K562 (cell line): Measurements from ENCODE around the gene NBEAL1. TPM values are rescaled to one million over a fixed set of nuclear protein-coding genes. Genes with fewer than 3 reads are reported as not detected.

Source experiments
- ATAC-seq: fragments of 200-7000 bp; cut with Tn5 transposase; 3 replicates; pipeline ENCODE4 v1.9.1; 2020; ENCODE audit warnings: moderate library complexity
- BruUV-seq: library from RNA; stranded (reverse); fragments of 400-500 nt; replicated peaks from 2 replicates; lab custom pipeline; 2021; lab: Mats Ljungman, UMichigan
- CTCF ChIA-PET: fragments of 300-600 bp; formaldehyde crosslinking; extraction: SDS; loops from one replicate; lab custom pipeline; 2021; ENCODE audit warnings: low intra/inter-chr PET ratio; lab: Yijun Ruan, JAX
- POLR2A ChIA-PET: fragments of 300-600, 350-650 bp; sonication (Branson Sonifier 250); formaldehyde crosslinking; extraction: SDS; loops from one replicate; lab custom pipeline; 2021; ENCODE audit warnings: antibody characterized with exemption, inconsistent platforms; lab: Yijun Ruan, JAX
- DNase-seq, 4 experiments: peaks; one replicate each; pipeline versions ENCODE4 v3.0.0 to v3.0.0-alpha.2; 2011 to 2018; ENCODE audit warnings: low spot score in 3 of 4, mixed read lengths in 3 of 4; ENCODE audit errors: extremely low read depth in 1 of 4
- FAIRE-seq: peaks from 2 replicates; lab custom pipeline; 2011; peaks lifted over from hg19 to GRCh38; lab: Jason Lieb, UNC
- H2AFZ ChIP-seq: 2 replicates; pipeline ENCODE4 v1.6.0; 2011; ENCODE audit warnings: low read depth, low read length, control low read depth, inconsistent platforms
- H3K27ac ChIP-seq: fragments of 200-600 bp; 3 replicates; pipeline ENCODE4 v1.8.0; 2011; ENCODE audit warnings: low read depth, mild to moderate bottlenecking, control low read depth, inconsistent platforms, low read length, moderate library complexity, mixed read lengths; ENCODE audit errors: extremely low read depth
- H3K27me3 ChIP-seq, 2 experiments: fragments of 300-600 bp in 1 of 2; 2 replicates in 1 of 2; 3 replicates in 1 of 2; pipeline versions ENCODE4 v1.6.0 to v1.8.0; 2011; ENCODE audit warnings: inconsistent platforms in 2 of 2, low read length in 2 of 2, mild to moderate bottlenecking in 1 of 2, mixed read lengths in 1 of 2, moderate library complexity in 1 of 2; ENCODE audit not compliant: control insufficient read depth in 2 of 2, insufficient read depth in 2 of 2
- H3K36me3 ChIP-seq: fragments of 300-600 bp; 3 replicates; pipeline ENCODE4 v1.8.0; 2011; ENCODE audit warnings: mild to moderate bottlenecking, low read length, inconsistent platforms; ENCODE audit not compliant: control insufficient read depth, insufficient read depth
- H3K4me1 ChIP-seq, 2 experiments: fragments of 200-600 bp in 1 of 2; replicated peaks in 1 of 2; 2 replicates in 1 of 2; 3 replicates in 1 of 2; pipeline versions ENCODE4 v1.5.1 to v1.8.0; 2011; ENCODE audit warnings: inconsistent platforms in 2 of 2, low read length in 2 of 2, mild to moderate bottlenecking in 1 of 2, mixed read lengths in 1 of 2, moderate library complexity in 1 of 2; ENCODE audit not compliant: control insufficient read depth in 2 of 2, insufficient read depth in 2 of 2
- H3K4me2 ChIP-seq: 2 replicates; pipeline ENCODE4 v1.6.1; 2011; ENCODE audit warnings: low read length, control low read depth, inconsistent platforms, mixed read lengths; ENCODE audit not compliant: insufficient read depth
- H3K4me3 ChIP-seq: fragments of 200-600 bp; sonication (generic), shearing (Covaris generic); 2 replicates; pipeline ENCODE4 v1.5.1; 2016; ENCODE audit warnings: control low read depth, inconsistent platforms
- H3K79me2 ChIP-seq: fragments of 200-600 bp; 3 replicates; pipeline ENCODE4 v1.8.0; 2011; ENCODE audit warnings: low read length, inconsistent platforms; ENCODE audit not compliant: control insufficient read depth, insufficient read depth
- H3K9ac ChIP-seq, 2 experiments: 2 replicates each; pipeline versions ENCODE4 v1.6.0 to v1.6.1; 2011; ENCODE audit warnings: low read depth in 2 of 2, low read length in 2 of 2, control low read depth in 1 of 2, inconsistent platforms in 1 of 2, mild to moderate bottlenecking in 1 of 2, mixed read lengths in 1 of 2; ENCODE audit not compliant: insufficient read depth in 1 of 2
- H3K9me1 ChIP-seq: one replicate; pipeline ENCODE4 v1.6.0; 2011; ENCODE audit warnings: inconsistent platforms, mild to moderate bottlenecking, low read length, moderate library complexity; ENCODE audit not compliant: control insufficient read depth, insufficient read depth
- H3K9me3 ChIP-seq: replicated peaks from 2 replicates; pipeline ENCODE4 v1.5.1; 2011; ENCODE audit warnings: low read depth, low read length, inconsistent platforms; ENCODE audit not compliant: control insufficient read depth, insufficient read depth
- H4K20me1 ChIP-seq: replicated peaks from 2 replicates; pipeline ENCODE4 v1.6.1; 2011; ENCODE audit warnings: low read length, inconsistent platforms, mixed read lengths; ENCODE audit not compliant: control insufficient read depth, insufficient read depth
- ESRRA ChIP-seq: fragments of 450-650 bp; IDR thresholded peaks from 2 replicates; pipeline ENCODE4 v1.6.1; 2014; ENCODE audit warnings: low read depth, mild to moderate bottlenecking, moderate library complexity, borderline replicate concordance
- MCM2 ChIP-seq: fragments of 450-650 bp; IDR thresholded peaks from 2 replicates; pipeline ENCODE4 v1.6.1; 2017; ENCODE audit warnings: low read depth, mild to moderate bottlenecking
- POU5F1 ChIP-seq: fragments of 150-350 bp; IDR thresholded peaks from 2 replicates; pipeline ENCODE4 v1.6.1; 2014; ENCODE audit warnings: borderline replicate concordance, low read length, low read depth, mild to moderate bottlenecking; ENCODE audit not compliant: partially characterized antibody
- RREB1 ChIP-seq: fragments of 250-450 bp; sonication (Bioruptor Pico); IDR thresholded peaks from 2 replicates; pipeline ENCODE4 v1.4.0; 2020
- in situ Hi-C: fragments of 300-500 bp; cut with MboI; formaldehyde crosslinking; loops from 4 replicates; pipeline ENCODE4 v1.15.0; 2018; ENCODE audit warnings: inconsistent platforms, mixed read lengths
- intact Hi-C: fragments of 100-400 bp; cut with micrococcal nuclease; formaldehyde crosslinking; loops from 2 replicates; pipeline ENCODE4 v1.14.2; 2022
- polyA plus RNA-seq, 8 experiments: library from polyadenylated mRNA; depleted of rRNA in 4 of 8; stranded (reverse) in 5 of 8; unstranded in 3 of 8; fragments of >200 nt; fragmentation: Nextera tagmentation in 2 of 8; fragmentation: Illumina TruSeq in 1 of 8; extraction: Ambion mirVana in 2 of 8; extraction: Trizol in 1 of 8; gene quantifications; 2 replicates each; pipeline versions ENCODE4 v1.2.1 to v1.2.3, GENCODE V29; 2011 to 2014; ENCODE audit warnings: inconsistent platforms in 1 of 8, missing spikeins in 1 of 8
- total RNA-seq, 7 experiments: library from RNA; depleted of rRNA in 6 of 7; stranded (reverse); fragments of >200 nt in 6 of 7; fragmentation: Illumina TruSeq in 2 of 7; extraction: Trizol in 2 of 7; gene quantifications; 2 replicates each; pipeline versions ENCODE4 v1.2.1 to v1.2.3, GENCODE V29; 2011 to 2021; ENCODE audit warnings: low replicate concordance in 1 of 7

Gene NBEAL1
- total and polyA plus RNA-seq, 9 of the 15 experiments (the other 6 are each of a cell fraction or from before 2014, with no cell fraction given): 2.1 to 13.5 (median 7.3) TPM

- CTCF ChIA-PET: no interaction called here
Observed at GRCh38 chr2:203072371-203072770, 57.7 kb downstream of the NBEAL1 start.

More at GRCh38 chr2:203072371-203072770, 57.7 kb downstream of the NBEAL1 start:
- no peaks in the 10 kb centered on the region for H3K79me2 ChIP-seq
- no peak overlapping the region for H2AFZ ChIP-seq
- H3K4me3 ChIP-seq: no peak overlapping the region
- H3K27ac ChIP-seq: no peak overlapping the region
- intact Hi-C loops (no loop called here), in situ Hi-C loops (no loop called here)
- BruUV-seq: no TSS peak
- no peak for FAIRE-seq
- H3K9me1 ChIP-seq: no peaks in the 10 kb centered on the region
- no peak overlapping the region for H3K9ac ChIP-seq
- no peak for ATAC-seq
- no peaks in the 10 kb centered on the region for H3K27me3 ChIP-seq
- H3K4me2 ChIP-seq: no peak overlapping the region
- H3K4me1 ChIP-seq: peaks cover 0 to 4% of the 10 kb centered on the region in 2 experiments; a peak in 1 of 5 replicates
- POLR2A ChIA-PET: no interaction called here
- H3K36me3 ChIP-seq: 0 out of 3 replicates have a peak, but pooled peaks cover 4% of the 10 kb centered on the region
- no peaks in the 10 kb centered on the region for H4K20me1 ChIP-seq
- H3K9me3 ChIP-seq: no peaks in the 10 kb centered on the region
- DNase-seq: no peak
- TF ChIP-seq RREB1 (CRISPR knock-in tag): no peak
- no peak for TF ChIP-seq POU5F1
- TF ChIP-seq ESRRA: no peak
- TF ChIP-seq MCM2: no peak
- TF ChIP-seq, all 486 proteins: peak for 0
